Measurements from ENCODE around the gene MCRS1.

GRCh38 chr12:49518914-49519573 is 48.9 kb downstream of the MCRS1 start:
- TF ChIP-seq CTCF (conservative IDR thresholded peaks at IDR 0.05; ENCODE audit: low read depth, low read length) = no peak
- no peak for TF ChIP-seq EZH2phosphoT487 (IDR thresholded peaks at IDR 0.05; ENCODE audit: borderline replicate concordance, low read length)
- no peak for TF ChIP-seq EZH2 (IDR thresholded peaks at IDR 0.05; ENCODE audit: low read length, unreplicated experiment)

Data from PC-3 (cell line).